ENCODE measurements around the gene TARBP2. TPM values are rescaled to one million over a fixed set of nuclear protein-coding genes. Genes with fewer than 3 reads are reported as not detected.
"Not testable (repeated sequence)": the region's sequence is repeated elsewhere in the genome, so short reads cannot be mapped to it uniquely, and the experiment has no call there.

TARBP2 gene
- total RNA-seq, 4 donors from 2014 or later, result 25.5 to 42.0 (median 28.6) TPM

- Histone ChIP-seq H3K27ac (peak overlapping the region; percentile 49), H3K36me3 (peaks cover 50% of the 10 kb centered on the region)
- peak in 1 of 2 donors; percentile 68 for DNase-seq (ENCODE audit: low spot score in 2 of 2)
These were observed 42.5 kb downstream of the TARBP2 start for GRCh38 chr12:53543539-53543938.

GRCh38 chr12:53548354-53548753, 47.3 kb downstream of the TARBP2 start:
- not testable (repeated sequence) for H3K9me3 ChIP-seq; H3K27ac ChIP-seq; DNase-seq (ENCODE audit: low spot score in 2 of 2); H3K4me3 ChIP-seq; H3K27me3 ChIP-seq; H3K4me1 ChIP-seq
- 97% methylated on average over 6 of the region's 6 CpGs for WGBS
- peaks cover 39% of the 10 kb centered on the region for H3K36me3 ChIP-seq

More at GRCh38 chr12:53543539-53543938, 42.5 kb downstream of the TARBP2 start:
- no peaks in the 10 kb centered on the region for H3K9me3 ChIP-seq
- H3K27me3 ChIP-seq, result no peaks in the 10 kb centered on the region
- no peak overlapping the region for H3K4me3 ChIP-seq
- WGBS, result 17% methylated on average over 5 of the region's 5 CpGs
- peaks cover 20% of the 10 kb centered on the region for H3K4me1 ChIP-seq
- TF ChIP-seq, protein P1, sequence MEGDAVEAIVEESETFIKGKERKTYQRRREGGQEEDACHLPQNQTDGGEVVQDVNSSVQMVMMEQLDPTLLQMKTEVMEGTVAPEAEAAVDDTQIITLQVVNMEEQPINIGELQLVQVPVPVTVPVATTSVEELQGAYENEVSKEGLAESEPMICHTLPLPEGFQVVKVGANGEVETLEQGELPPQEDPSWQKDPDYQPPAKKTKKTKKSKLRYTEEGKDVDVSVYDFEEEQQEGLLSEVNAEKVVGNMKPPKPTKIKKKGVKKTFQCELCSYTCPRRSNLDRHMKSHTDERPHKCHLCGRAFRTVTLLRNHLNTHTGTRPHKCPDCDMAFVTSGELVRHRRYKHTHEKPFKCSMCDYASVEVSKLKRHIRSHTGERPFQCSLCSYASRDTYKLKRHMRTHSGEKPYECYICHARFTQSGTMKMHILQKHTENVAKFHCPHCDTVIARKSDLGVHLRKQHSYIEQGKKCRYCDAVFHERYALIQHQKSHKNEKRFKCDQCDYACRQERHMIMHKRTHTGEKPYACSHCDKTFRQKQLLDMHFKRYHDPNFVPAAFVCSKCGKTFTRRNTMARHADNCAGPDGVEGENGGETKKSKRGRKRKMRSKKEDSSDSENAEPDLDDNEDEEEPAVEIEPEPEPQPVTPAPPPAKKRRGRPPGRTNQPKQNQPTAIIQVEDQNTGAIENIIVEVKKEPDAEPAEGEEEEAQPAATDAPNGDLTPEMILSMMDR (IDR thresholded peaks at IDR 0.05), result peak; percentile 81 to 87
- no peak for TF ChIP-seq POLR2A (IDR thresholded peaks at IDR 0.05)

DNA sequence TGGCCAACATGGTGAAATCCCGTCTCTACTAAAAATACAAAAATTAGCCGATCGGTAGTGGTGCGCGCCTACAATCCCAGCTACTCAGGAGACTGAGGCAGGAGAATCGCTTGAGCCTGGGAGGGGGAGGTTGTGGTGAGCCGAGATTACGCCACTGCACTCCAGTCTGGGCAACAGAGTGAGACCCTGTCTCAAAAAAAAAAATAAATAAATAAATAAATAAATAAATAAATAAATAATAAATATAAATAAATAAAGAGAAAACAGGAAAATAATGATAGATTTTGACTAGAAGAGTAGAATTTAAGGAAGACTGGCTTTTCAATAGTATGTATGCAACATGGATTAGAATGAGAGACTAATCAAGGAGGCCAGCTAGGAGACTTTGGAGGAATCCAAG, 49.0 kb downstream of the TARBP2 start:
- H3K36me3 ChIP-seq, result peaks cover 43% of the 10 kb centered on the region
- not testable (repeated sequence) for H3K4me3 ChIP-seq; H3K4me1 ChIP-seq; DNase-seq (ENCODE audit: low spot score in 2 of 2); H3K27me3 ChIP-seq; H3K9me3 ChIP-seq; H3K27ac ChIP-seq
- 97% methylated on average over 8 of the region's 8 CpGs for WGBS

DNA sequence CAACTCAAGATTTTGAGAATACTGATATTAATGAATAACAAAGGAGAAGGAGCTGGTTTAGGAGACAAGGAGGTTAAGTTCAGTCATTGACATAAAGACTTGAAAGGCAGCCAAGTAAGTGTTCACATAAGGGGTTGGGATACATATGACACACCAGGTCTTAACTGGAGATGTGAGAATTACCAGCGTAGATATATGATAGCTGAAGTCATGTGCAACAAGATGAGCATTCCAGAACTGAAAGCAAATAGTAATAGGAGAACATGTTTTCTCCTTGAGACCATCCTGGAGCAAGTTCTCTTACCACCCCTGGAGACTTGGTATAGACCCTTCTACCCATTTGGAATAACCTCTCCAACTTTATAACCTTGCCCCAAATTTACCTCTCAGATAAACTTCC, 49.5 kb downstream of the TARBP2 start:
- H3K36me3 ChIP-seq, result peaks cover 43% of the 10 kb centered on the region

GRCh38 chr12:53551889-53552291, 50.8 kb downstream of the TARBP2 start:
- H3K27ac ChIP-seq, result no peak overlapping the region

More for the DNA sequence above, 49.5 kb downstream of the TARBP2 start:
- DNase-seq (ENCODE audit: low spot score in 2 of 2), result no peak
- Histone ChIP-seq H3K27ac (no peak overlapping the region), H3K4me3 (no peak overlapping the region), H3K27me3 (no peaks in the 10 kb centered on the region), H3K9me3 (no peaks in the 10 kb centered on the region), H3K4me1 (no peaks in the 10 kb centered on the region)
- TF ChIP-seq POLR2A (IDR thresholded peaks at IDR 0.05), result no peak
- WGBS, result 81% methylated on average over 1 of the region's 1 CpG

DNA sequence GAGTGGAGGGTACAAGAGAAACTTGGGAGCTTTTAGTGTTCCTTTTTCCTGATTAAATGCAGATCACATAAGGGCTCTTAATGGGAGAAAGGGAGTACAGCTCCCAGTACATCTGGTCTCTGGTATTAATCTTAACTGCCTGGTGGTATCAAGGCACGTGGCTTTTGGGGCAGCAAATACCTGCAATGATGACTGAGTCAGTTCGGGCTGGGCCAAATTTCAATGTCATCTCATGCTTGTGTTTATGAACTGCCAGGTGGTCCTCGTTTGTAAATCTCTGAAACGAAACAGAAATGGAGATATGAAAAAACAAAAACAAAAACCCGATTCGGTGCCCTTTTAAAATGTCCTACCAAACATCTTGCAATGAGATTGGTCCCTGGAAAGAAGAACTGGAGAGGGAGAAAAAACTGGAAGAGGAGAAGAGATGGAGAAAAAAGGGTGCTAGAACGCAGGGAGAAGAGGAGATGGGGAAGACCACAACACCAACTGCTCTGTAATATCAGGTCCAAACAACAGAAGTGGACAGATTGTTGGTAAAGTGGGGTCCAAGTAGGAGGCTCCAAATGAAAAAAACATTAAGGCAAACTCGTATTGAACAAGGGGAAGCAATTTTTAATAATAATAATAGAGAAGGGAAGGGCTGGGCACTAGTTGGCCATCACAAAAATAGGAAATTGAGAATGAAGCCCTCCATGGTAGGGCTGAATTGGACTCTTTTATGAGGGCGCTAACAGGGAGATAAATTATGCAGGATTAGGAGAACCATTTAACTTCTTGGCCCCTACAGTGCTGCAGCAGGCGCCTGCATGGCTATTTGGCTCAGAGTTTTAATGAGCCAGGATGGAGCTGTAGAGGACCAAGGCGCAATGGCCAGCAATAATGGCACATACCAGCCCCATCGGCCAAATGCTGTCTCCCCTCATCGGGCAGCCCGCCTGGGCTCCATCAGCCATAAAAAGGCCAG, 51.6 kb downstream of the TARBP2 start:
- Histone ChIP-seq H3K27me3 (no peaks in the 10 kb centered on the region), H3K4me1 (no peaks in the 10 kb centered on the region), H3K4me3 (no peak overlapping the region), H3K27ac (no peak overlapping the region), H3K9me3 (no peaks in the 10 kb centered on the region), H3K36me3 (peaks cover 40% of the 10 kb centered on the region)
- 87% methylated on average over 14 of the region's 14 CpGs for WGBS
- DNase-seq (ENCODE audit: low spot score in 2 of 2), result no peak
- no peak for TF ChIP-seq POLR2AphosphoS5 (IDR thresholded peaks at IDR 0.05)
- TF ChIP-seq, protein P1 (IDR thresholded peaks at IDR 0.05), result no peak
- no peak for TF ChIP-seq EP300 (IDR thresholded peaks at IDR 0.05)
- TF ChIP-seq POLR2A (IDR thresholded peaks at IDR 0.05), result no peak

More at GRCh38 chr12:53551889-53552291, 50.8 kb downstream of the TARBP2 start:
- no peaks in the 10 kb centered on the region for H3K27me3 ChIP-seq
- H3K4me3 ChIP-seq, result no peak overlapping the region
- H3K4me1 ChIP-seq, result no peaks in the 10 kb centered on the region
- TF ChIP-seq, protein P1 (IDR thresholded peaks at IDR 0.05), result no peak
- no peak for TF ChIP-seq EP300 (IDR thresholded peaks at IDR 0.05)
- TF ChIP-seq POLR2AphosphoS5 (IDR thresholded peaks at IDR 0.05), result no peak
- TF ChIP-seq POLR2A (IDR thresholded peaks at IDR 0.05), result no peak
- H3K9me3 ChIP-seq, result no peaks in the 10 kb centered on the region
- WGBS, result 76% methylated on average over 2 of the region's 2 CpGs
- H3K36me3 ChIP-seq, result peaks cover 43% of the 10 kb centered on the region
- DNase-seq (ENCODE audit: low spot score in 2 of 2), result no peak

Other genes with a start within 250 kb of the TARBP2 start
- 10 to 100 TPM in 1 of 4 donors, 1 to 10 TPM in 3; 5.7 to 10.6 (median 6.1) TPM for gene ESPL1, start 233.0 kb upstream of the TARBP2 start, total RNA-seq
- 100 to 1,000 TPM; 457 to 612 (median 511) TPM for gene PFDN5, start 205.7 kb upstream of the TARBP2 start, total RNA-seq
- 10 to 100 TPM; 38.2 to 54.6 (median 46.3) TPM for gene MYG1, start 201.6 kb upstream of the TARBP2 start, total RNA-seq
- 10 to 100 TPM; 35.9 to 72.9 (median 52.5) TPM for gene AAAS, start 179.7 kb upstream of the TARBP2 start, total RNA-seq
- gene SP7, start 164.9 kb upstream of the TARBP2 start, total RNA-seq, result not detected
- gene SP1, start 121.1 kb upstream of the TARBP2 start, total RNA-seq, result 100 to 1,000 TPM in 3 of 4 donors, 10 to 100 TPM in 1; 82.5 to 122 (median 111) TPM
- gene AMHR2, start 77.4 kb upstream of the TARBP2 start, total RNA-seq, result under 1 TPM in 1 of 4 donors, not detected in 3; 0.23 TPM
- 10 to 100 TPM; 40.7 to 77.9 (median 57.4) TPM for gene PRR13, start 59.5 kb upstream of the TARBP2 start, total RNA-seq
- gene PCBP2, start 49.2 kb upstream of the TARBP2 start, total RNA-seq, result 100 to 1,000 TPM; 480 to 803 (median 584) TPM
- gene MAP3K12, start 1.8 kb upstream of the TARBP2 start, total RNA-seq, result 10 to 100 TPM in 1 of 4 donors, 1 to 10 TPM in 3; 4.8 to 14.0 (median 5.9) TPM
- gene NPFF, start 6.2 kb downstream of the TARBP2 start, total RNA-seq, result not detected
- gene ATF7, start 125.1 kb downstream of the TARBP2 start, total RNA-seq, result 10 to 100 TPM; 26.7 to 60.7 (median 40.5) TPM
- gene ATP5MC2, start 174.8 kb downstream of the TARBP2 start, total RNA-seq, result 100 to 1,000 TPM; 232 to 381 (median 315) TPM
- gene CALCOCO1, start 226.2 kb downstream of the TARBP2 start, total RNA-seq, result 100 to 1,000 TPM; 287 to 729 (median 317) TPM